Activated T-helper 17 cell treated with anti-CD3 and anti-CD28 coated beads, Interleukin-2, amount 50 U/mL, for 72 hours (primary cell): Measurements from ENCODE around the gene NDUFB6. TPM values are rescaled to one million over a fixed set of nuclear protein-coding genes. Genes with fewer than 3 reads are reported as not detected.
"Not testable (repeated sequence)": the region's sequence is repeated elsewhere in the genome, so short reads cannot be mapped to it uniquely, and the experiment has no call there.

ENCODE experiments used
- ATAC-seq: fragments of 150-1000 bp; cut with Tn5 transposase; replicated peaks from 2 replicates; pipeline ENCODE4 v1.10.0; 2021; ENCODE audit warnings: mild to moderate bottlenecking, moderate library complexity
- H3K27ac Mint-ChIP-seq: one replicate; pipeline ENCODE4 v1.8.0; 2022; ENCODE audit warnings: mixed read lengths
- H3K27me3 Mint-ChIP-seq: one replicate; pipeline ENCODE4 v1.8.0; 2022; ENCODE audit warnings: mixed read lengths
- H3K36me3 Mint-ChIP-seq: one replicate; pipeline ENCODE4 v1.8.0; 2022; ENCODE audit warnings: low read depth, mild to moderate bottlenecking, mixed read lengths
- H3K4me1 Mint-ChIP-seq: one replicate; pipeline ENCODE4 v1.8.0; 2022; ENCODE audit warnings: mixed read lengths
- H3K4me3 Mint-ChIP-seq: one replicate; pipeline ENCODE4 v1.8.0; 2022; ENCODE audit warnings: mild to moderate bottlenecking, mixed read lengths
- H3K9me3 Mint-ChIP-seq: one replicate; pipeline ENCODE4 v1.8.0; 2022; ENCODE audit warnings: mixed read lengths
- total RNA-seq, 2 donors: library from RNA; stranded (reverse); gene quantifications; one replicate each; pipeline ENCODE4 v1.2.3, GENCODE V29; 2022

The NDUFB6 gene
- total RNA-seq, 2 donors from 2014 or later, result 39.7 to 50.5 TPM

DNA sequence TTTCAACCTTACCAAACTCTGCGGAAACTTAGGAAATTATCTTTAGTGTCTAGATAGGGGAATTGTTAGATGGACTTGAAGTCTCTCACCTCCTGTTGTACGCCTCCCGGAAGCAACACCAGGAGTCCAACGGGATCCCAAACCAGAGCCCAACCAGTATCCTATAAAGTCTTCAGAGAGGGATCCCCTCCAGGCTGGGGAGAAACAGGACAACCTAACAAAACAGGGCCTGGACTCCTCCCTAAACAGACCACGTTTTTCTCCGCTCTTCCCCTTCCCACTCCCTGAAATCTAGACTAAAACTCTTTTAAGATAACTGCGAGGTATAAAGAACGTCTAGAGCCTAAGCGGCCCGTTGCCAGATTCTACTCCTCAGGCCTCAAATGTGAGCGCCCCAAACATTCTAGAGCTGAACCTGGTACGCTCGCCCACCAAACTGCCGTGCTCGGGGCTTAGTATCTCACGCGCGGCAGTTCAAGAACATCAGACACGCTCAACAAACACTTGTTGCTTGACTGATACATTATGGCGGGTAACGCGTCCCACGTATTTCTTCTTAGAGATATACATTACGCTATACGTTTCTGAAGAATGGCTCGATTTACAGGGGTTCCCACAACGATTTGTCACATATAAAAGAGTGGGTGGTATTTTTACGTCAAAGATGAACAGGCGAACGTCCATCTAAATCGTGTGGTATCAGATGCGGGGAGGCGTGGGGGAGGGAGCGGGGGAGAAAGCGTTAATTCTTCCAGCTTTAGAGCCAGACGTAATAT is 21.5 kb downstream of the NDUFB6 start:
- Mint-ChIP-seq H3K4me3 (peak overlapping the region; percentile 99), H3K27me3 (no peaks in the 10 kb centered on the region), H3K9me3 (no peaks in the 10 kb centered on the region), H3K36me3 (peaks cover 69% of the 10 kb centered on the region), H3K4me1 (peaks cover 9% of the 10 kb centered on the region), H3K27ac (peak overlapping the region; percentile 99)
- ATAC-seq, result peak; percentile 50

GRCh38 chr9:32550562-32551275 is 22.2 kb downstream of the NDUFB6 start:
- Mint-ChIP-seq H3K36me3 (peaks cover 70% of the 10 kb centered on the region), H3K4me3 (peak overlapping the region; percentile 99), H3K27me3 (no peaks in the 10 kb centered on the region), H3K4me1 (peaks cover 14% of the 10 kb centered on the region), H3K27ac (peak overlapping the region; percentile 99), H3K9me3 (no peaks in the 10 kb centered on the region)
- peak; percentile 66 for ATAC-seq

- H3K9me3 Mint-ChIP-seq, result no peaks in the 10 kb centered on the region
- peaks cover 69% of the 10 kb centered on the region for H3K36me3 Mint-ChIP-seq
- H3K27ac Mint-ChIP-seq, result peak overlapping the region; percentile 52
- peak overlapping the region; percentile 99 for H3K4me3 Mint-ChIP-seq
- ATAC-seq, result no peak
- H3K4me1 Mint-ChIP-seq, result peaks cover 15% of the 10 kb centered on the region
- H3K27me3 Mint-ChIP-seq, result no peaks in the 10 kb centered on the region
These were observed 22.8 kb downstream of the NDUFB6 start for GRCh38 chr9:32550150-32550561.

GRCh38 chr9:32548213-32548612 is 24.7 kb downstream of the NDUFB6 start:
- ATAC-seq, H3K9me3 Mint-ChIP-seq, H3K4me3 Mint-ChIP-seq, H3K27ac Mint-ChIP-seq, H3K27me3 Mint-ChIP-seq: not testable (repeated sequence)
- H3K4me1 Mint-ChIP-seq, result peaks cover 15% of the 10 kb centered on the region
- H3K36me3 Mint-ChIP-seq, result peaks cover 80% of the 10 kb centered on the region

- Mint-ChIP-seq H3K36me3 (peaks cover 80% of the 10 kb centered on the region), H3K4me3 (no peak overlapping the region), H3K4me1 (peaks cover 21% of the 10 kb centered on the region), H3K27me3 (no peaks in the 10 kb centered on the region), H3K9me3 (no peaks in the 10 kb centered on the region), H3K27ac (no peak overlapping the region)
- ATAC-seq, result no peak
These were observed 27.1 kb downstream of the NDUFB6 start for GRCh38 chr9:32545884-32546283.

DNA sequence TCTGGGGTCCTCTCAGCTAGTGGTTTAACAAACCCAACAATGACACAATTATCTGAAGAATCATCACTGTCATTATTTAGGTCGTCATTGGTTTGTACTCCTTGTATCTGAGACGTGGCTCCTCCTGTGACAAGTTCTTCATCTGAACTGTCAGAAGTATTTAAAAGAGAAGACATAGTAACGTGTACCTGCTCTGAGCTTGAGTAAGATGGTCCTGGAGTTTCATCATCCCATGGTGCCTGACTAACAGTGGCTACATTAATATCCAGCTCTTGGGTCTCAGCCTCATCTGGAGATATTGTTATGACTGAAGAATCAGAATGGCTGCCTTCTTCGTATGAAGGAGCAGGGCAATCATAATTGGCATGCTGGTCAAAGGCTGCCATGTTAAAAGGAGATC is 29.9 kb downstream of the NDUFB6 start:
- H3K9me3 Mint-ChIP-seq, result no peaks in the 10 kb centered on the region
- no peaks in the 10 kb centered on the region for H3K27me3 Mint-ChIP-seq
- no peak overlapping the region for H3K27ac Mint-ChIP-seq
- H3K36me3 Mint-ChIP-seq, result peaks cover 63% of the 10 kb centered on the region
- no peak overlapping the region for H3K4me3 Mint-ChIP-seq
- H3K4me1 Mint-ChIP-seq, result peaks cover 12% of the 10 kb centered on the region
- ATAC-seq, result no peak

DNA sequence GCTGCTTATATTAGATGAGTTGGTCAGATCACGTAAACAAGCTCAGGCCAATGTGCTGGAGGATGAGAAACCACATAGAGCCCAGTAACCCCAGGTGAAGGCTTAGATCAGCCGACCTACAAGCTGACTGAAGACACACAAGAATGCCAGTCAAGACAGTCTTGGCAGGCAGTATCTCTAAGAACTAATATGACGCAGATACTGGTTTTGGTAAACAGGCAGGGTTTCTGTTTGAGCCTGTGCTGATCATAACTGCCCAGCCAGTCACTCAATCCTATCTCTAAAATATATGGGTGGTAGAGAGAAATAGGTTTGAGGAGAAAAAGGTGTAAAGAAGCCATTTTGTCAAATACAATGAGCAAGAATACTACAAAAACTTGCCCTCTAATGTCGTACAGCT is 39.1 kb downstream of the NDUFB6 start:
- Mint-ChIP-seq H3K9me3 (no peaks in the 10 kb centered on the region), H3K36me3 (peaks cover 5% of the 10 kb centered on the region), H3K27ac (no peak overlapping the region), H3K27me3 (no peaks in the 10 kb centered on the region), H3K4me1 (peaks cover 7% of the 10 kb centered on the region), H3K4me3 (no peak overlapping the region)
- ATAC-seq, result no peak

GRCh38 chr9:32533336-32533735 is 39.6 kb downstream of the NDUFB6 start:
- H3K9me3 Mint-ChIP-seq, result no peaks in the 10 kb centered on the region
- H3K27me3 Mint-ChIP-seq, result no peaks in the 10 kb centered on the region
- ATAC-seq, result no peak
- no peak overlapping the region for H3K4me3 Mint-ChIP-seq
- peaks cover 7% of the 10 kb centered on the region for H3K4me1 Mint-ChIP-seq
- no peak overlapping the region for H3K27ac Mint-ChIP-seq
- H3K36me3 Mint-ChIP-seq, result peaks cover 5% of the 10 kb centered on the region

GRCh38 chr9:32526707-32527048 is 46.3 kb downstream of the NDUFB6 start:
- Mint-ChIP-seq H3K4me3 (peak overlapping the region; percentile 91), H3K4me1 (peaks cover 32% of the 10 kb centered on the region), H3K36me3 (no peaks in the 10 kb centered on the region), H3K27ac (peak overlapping the region; percentile 72), H3K9me3 (no peaks in the 10 kb centered on the region), H3K27me3 (no peaks in the 10 kb centered on the region)
- no peak for ATAC-seq

DNA sequence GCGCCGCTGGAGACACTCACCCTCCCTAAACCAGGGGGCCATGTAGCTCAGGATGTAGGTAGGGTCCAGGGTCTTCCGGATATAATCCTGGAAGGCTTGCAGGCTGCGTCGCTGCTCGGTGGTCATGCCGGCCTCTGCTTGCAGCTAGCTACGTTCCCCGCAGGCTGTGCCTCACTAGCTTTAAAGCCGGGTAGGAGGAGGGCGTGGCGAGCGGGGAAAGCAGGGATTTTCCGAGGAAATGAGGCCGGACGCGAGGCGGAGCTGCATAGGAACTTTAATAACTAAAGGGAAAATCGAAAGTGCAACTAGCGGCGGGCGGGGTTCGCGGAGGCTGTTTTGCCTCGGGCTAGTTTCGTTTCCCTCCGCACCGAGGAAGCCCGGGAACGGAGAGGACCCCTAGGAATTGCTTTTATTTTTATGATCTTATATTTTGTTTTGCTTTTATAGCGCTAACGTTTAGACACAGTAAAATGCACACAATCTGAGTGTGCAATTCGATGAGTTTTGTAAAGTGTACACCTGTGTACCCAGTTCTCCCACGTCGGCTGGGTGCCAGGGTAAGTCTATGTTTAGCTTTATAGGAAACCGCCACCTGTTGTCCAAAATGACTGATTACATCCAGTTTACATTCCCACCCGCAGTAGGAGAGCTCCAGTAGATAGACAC is 46.8 kb downstream of the NDUFB6 start, which contains the start of gene RIGI:
Gene RIGI, minus strand, starts transcription at position 156 of the 666 bp plus-strand sequence. Its CDS starts 30 bp downstream, at position 126.
- Mint-ChIP-seq H3K4me1 (peaks cover 32% of the 10 kb centered on the region), H3K9me3 (no peaks in the 10 kb centered on the region)

DNA sequence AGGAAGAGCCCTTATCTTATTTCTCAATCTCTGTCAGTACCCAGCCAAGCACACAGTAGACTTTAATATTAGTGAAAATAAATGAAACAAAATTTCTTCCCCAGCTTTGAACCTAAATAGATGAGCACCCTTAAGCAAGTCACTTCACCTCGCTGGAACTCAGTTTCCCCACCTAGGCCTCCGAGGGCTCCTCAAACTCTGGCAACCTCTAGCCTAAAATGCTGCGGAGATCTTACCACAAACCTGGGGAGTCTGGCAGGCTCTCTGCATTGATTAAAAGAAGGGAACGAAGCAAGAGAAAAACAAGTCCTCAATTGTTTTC is 47.3 kb downstream of the NDUFB6 start:
- Mint-ChIP-seq H3K4me1 (peaks cover 32% of the 10 kb centered on the region), H3K36me3 (no peaks in the 10 kb centered on the region), H3K27ac (peak overlapping the region; percentile 72), H3K9me3 (no peaks in the 10 kb centered on the region), H3K27me3 (no peaks in the 10 kb centered on the region), H3K4me3 (peak overlapping the region; percentile 91)
- ATAC-seq, result peak; percentile 11

More for the DNA sequence above, 46.8 kb downstream of the NDUFB6 start, which contains the start of gene RIGI:
- ATAC-seq, result peak; percentile 86
- Mint-ChIP-seq H3K36me3 (no peaks in the 10 kb centered on the region), H3K4me3 (peak within 1 kb of the TSS; percentile 91), H3K27me3 (no peaks in the 10 kb centered on the region), H3K27ac (peak within 1 kb of the TSS; percentile 72)

DNA sequence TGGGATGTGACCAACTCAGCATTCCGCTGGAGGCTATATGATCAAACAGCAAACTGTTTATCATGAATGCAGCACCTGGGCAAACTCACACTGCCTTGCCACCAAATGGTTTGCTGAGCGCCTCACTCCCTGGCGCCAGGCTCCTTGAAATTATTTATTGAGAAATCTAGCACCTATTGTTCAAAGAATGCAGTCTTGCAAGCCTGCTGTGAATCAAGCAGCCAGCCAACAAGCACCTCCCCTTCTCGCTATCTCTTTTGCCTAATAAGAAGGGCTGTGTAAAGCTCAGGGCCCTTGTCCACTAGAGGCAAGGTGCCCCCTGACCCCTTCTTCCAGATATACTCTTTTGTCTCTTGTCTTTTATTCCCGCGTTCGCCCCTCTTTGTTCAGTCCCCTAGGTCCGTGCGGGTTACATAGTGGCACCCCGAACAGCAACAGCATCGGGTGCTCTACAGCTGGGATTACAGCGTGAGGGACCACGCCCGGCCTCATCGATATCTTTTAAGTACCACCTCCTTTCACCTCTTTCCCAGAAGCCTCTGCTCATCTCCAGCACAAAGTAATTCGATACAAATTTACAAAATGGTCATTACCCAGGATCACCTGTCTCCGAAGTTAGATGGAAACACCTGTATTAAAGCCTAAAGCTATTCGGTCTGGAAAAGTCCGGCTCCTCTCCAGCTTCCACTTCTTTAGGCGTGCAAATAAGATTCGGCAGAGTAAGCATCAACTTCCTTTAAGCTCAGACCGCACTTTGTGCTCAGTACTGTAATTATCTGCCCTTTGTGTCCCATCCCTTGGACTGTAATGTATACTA is 47.9 kb downstream of the NDUFB6 start:
- Mint-ChIP-seq H3K4me3 (peak overlapping the region; percentile 91), H3K36me3 (no peaks in the 10 kb centered on the region), H3K27me3 (no peaks in the 10 kb centered on the region), H3K27ac (peak overlapping the region; percentile 72), H3K9me3 (no peaks in the 10 kb centered on the region), H3K4me1 (peaks cover 32% of the 10 kb centered on the region)
- ATAC-seq, result peak; percentile 37

DNA sequence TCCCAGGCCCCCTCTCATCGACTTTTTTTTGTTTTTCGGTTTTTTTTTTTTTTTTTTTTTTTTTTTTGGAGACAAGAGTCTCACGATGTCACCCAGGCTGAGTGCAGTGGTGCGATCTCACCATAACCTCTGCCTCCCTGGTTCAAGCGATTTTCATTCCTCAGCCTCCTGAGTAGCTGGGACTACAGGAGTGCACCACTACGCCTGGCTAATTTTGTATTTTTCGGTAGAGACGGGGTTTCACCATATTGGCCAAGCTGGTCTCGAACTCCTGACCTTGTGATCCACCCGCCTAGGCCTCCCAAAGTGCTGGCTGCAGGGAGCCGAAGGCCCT is 48.4 kb downstream of the NDUFB6 start:
- Mint-ChIP-seq H3K4me1 (peaks cover 32% of the 10 kb centered on the region), H3K4me3 (peak overlapping the region; percentile 91)
- not testable (repeated sequence) for H3K27me3 Mint-ChIP-seq, ATAC-seq, H3K27ac Mint-ChIP-seq, H3K9me3 Mint-ChIP-seq, H3K36me3 Mint-ChIP-seq

GRCh38 chr9:32523910-32524309 is 49.0 kb downstream of the NDUFB6 start:
- no peaks in the 10 kb centered on the region for H3K27me3 Mint-ChIP-seq
- peak overlapping the region; percentile 3 for H3K27ac Mint-ChIP-seq
- H3K36me3 Mint-ChIP-seq, result no peaks in the 10 kb centered on the region
- peaks cover 32% of the 10 kb centered on the region for H3K4me1 Mint-ChIP-seq
- peak overlapping the region; percentile 91 for H3K4me3 Mint-ChIP-seq
- no peak for ATAC-seq
- H3K9me3 Mint-ChIP-seq, result no peaks in the 10 kb centered on the region
